Measurements from ENCODE around the gene BRAP.
A peak's percentile ranks its signal among the peaks of the same experiment; 100 is the strongest.
"Not testable (repeated sequence)": the region's sequence is repeated elsewhere in the genome, so short reads cannot be mapped to it uniquely, and the experiment has no call there.

BRAP gene

DNA sequence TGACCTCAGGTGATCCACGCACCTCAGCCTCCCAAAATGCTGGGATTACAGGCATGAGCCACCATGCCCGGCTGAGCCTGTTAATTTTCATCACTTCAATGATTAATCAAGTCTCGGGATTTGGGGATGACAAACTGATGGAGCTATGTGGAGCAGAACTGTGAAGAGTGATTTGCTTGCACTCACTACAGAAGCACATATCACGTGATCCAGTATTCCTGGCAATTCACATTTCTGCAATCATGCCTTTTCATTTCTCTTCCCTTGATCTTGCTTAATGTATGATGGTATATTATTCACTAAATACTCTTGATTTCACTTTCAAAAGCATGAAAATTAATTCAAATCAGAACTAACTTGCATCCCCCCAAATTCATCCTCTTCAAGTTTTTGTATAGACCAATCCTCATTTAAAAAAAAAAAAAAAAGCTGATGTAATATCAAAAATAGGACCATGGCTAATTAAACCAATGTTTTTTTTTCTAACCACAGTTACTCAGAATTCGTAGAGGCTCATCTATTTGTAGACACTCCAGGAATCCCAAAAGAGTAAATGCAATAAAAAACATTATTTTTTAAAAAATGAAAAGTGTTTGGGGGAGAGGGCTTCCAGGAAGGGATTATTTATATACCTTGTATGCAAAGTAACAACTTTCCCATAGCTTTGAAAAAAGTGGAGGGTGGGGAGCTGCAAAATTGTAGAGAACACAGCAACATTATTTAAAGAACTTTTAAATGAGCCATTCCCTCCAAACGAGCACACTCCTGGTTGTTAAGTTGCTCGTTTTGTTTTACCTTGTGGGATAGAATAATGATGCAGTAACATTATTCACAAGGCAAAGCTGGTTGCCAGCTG lies 79.6 kb downstream of the BRAP start:
- WGBS = 88% methylated on average over 6 of the region's 7 CpGs
- H3K27me3 ChIP-seq (ENCODE audit: control insufficient read depth in 1 of 2, insufficient read depth in 1 of 2, low read length in 2 of 2) = no peaks in the 10 kb centered on the region
- peaks cover 9% of the 10 kb centered on the region for H3K79me1 ChIP-seq (replicated peaks; ENCODE audit: low read length, poor library complexity, severe bottlenecking)
- H2AFZ ChIP-seq (ENCODE audit: low read depth, low read length) = no peak overlapping the region
- H4K8ac ChIP-seq (ENCODE audit: low read length) = no peak overlapping the region
- no peaks in the 10 kb centered on the region for H3K9me3 ChIP-seq (ENCODE audit: control insufficient read depth, low read length)
- no peak overlapping the region for H3K4ac ChIP-seq (ENCODE audit: low read depth in 1 of 2, low read length in 2 of 2)
- no peak overlapping the region for H2BK15ac ChIP-seq (ENCODE audit: low read depth, poor library complexity, severe bottlenecking)
- no peak overlapping the region for H3K23ac ChIP-seq (ENCODE audit: low read length in 2 of 2)
- no peak overlapping the region for H4K91ac ChIP-seq (ENCODE audit: low read length)
- no peak for DNase-seq
- no peak overlapping the region for H3K14ac ChIP-seq (ENCODE audit: low read length in 2 of 2)
- H3K27ac ChIP-seq (ENCODE audit: low read length, poor library complexity, severe bottlenecking) = no peak overlapping the region
- H3K4me3 ChIP-seq (ENCODE audit: insufficient read depth in 1 of 2, low read depth in 1 of 2, low read length in 2 of 2) = no peak overlapping the region
- no peaks in the 10 kb centered on the region for H3K36me3 ChIP-seq (ENCODE audit: control insufficient read depth in 1 of 2, insufficient read depth in 2 of 2, low read depth in 1 of 2, low read length in 2 of 2)
- no peak overlapping the region for H3K18ac ChIP-seq (ENCODE audit: low read depth in 1 of 2, low read length in 2 of 2)
- no peaks in the 10 kb centered on the region for H3K4me1 ChIP-seq (ENCODE audit: control insufficient read depth, insufficient read depth, low read depth, low read length)
- no peak overlapping the region for H3K9ac ChIP-seq (ENCODE audit: low read length)
- H3K4me2 ChIP-seq (ENCODE audit: low read length, poor library complexity, severe bottlenecking) = no peak overlapping the region
- no peak overlapping the region for H2BK12ac ChIP-seq (ENCODE audit: low read length in 2 of 2)
- no peak overlapping the region for H2BK120ac ChIP-seq (ENCODE audit: low read depth, low read length)
- H2AK5ac ChIP-seq (ENCODE audit: low read length, severe bottlenecking) = no peak overlapping the region
- no peak overlapping the region for H2BK5ac ChIP-seq (ENCODE audit: low read depth, low read length, poor library complexity, severe bottlenecking)

DNA sequence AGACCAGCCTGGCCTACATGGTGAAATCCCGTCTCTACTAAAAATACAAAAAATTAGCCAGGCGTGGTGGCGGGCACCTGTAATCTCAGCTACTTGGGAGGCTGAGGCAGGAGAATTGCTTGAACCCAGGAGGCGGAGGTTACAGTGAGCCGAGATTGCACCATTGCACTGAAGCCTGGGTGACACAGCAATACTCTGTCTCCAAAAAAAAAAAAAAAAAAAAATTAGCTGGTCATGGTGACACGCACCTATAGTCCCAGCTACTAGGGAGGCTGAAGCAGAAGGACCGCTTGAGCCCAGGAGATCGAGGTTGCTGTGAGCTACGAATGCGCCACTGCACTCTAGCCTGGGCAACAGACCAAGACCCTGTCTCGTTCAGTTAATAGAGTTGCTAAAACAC lies 82.9 kb downstream of the BRAP start:
- not testable (repeated sequence) for H2AK5ac ChIP-seq (ENCODE audit: low read length, severe bottlenecking); H2BK15ac ChIP-seq (ENCODE audit: low read depth, poor library complexity, severe bottlenecking); H2BK5ac ChIP-seq (ENCODE audit: low read depth, low read length, poor library complexity, severe bottlenecking); H2BK12ac ChIP-seq (ENCODE audit: low read length in 2 of 2); H3K9ac ChIP-seq (ENCODE audit: low read length); H3K4me1 ChIP-seq (ENCODE audit: control insufficient read depth, insufficient read depth, low read depth, low read length); H3K36me3 ChIP-seq (ENCODE audit: control insufficient read depth in 1 of 2, insufficient read depth in 2 of 2, low read depth in 1 of 2, low read length in 2 of 2); H3K27me3 ChIP-seq (ENCODE audit: control insufficient read depth in 1 of 2, insufficient read depth in 1 of 2, low read length in 2 of 2); H2AFZ ChIP-seq (ENCODE audit: low read depth, low read length); H3K4me3 ChIP-seq (ENCODE audit: insufficient read depth in 1 of 2, low read depth in 1 of 2, low read length in 2 of 2); DNase-seq; H3K14ac ChIP-seq (ENCODE audit: low read length in 2 of 2); H3K18ac ChIP-seq (ENCODE audit: low read depth in 1 of 2, low read length in 2 of 2); H2BK120ac ChIP-seq (ENCODE audit: low read depth, low read length); H3K27ac ChIP-seq (ENCODE audit: low read length, poor library complexity, severe bottlenecking); H3K4ac ChIP-seq (ENCODE audit: low read depth in 1 of 2, low read length in 2 of 2); H3K4me2 ChIP-seq (ENCODE audit: low read length, poor library complexity, severe bottlenecking); H3K23ac ChIP-seq (ENCODE audit: low read length in 2 of 2); H3K9me3 ChIP-seq (ENCODE audit: control insufficient read depth, low read length); H4K8ac ChIP-seq (ENCODE audit: low read length)
- H4K91ac ChIP-seq (ENCODE audit: low read length) = peak overlapping the region; percentile 39
- peaks cover 12% of the 10 kb centered on the region for H3K79me1 ChIP-seq (replicated peaks; ENCODE audit: low read length, poor library complexity, severe bottlenecking)
- 95% methylated on average over 8 of the region's 11 CpGs for WGBS

DNA sequence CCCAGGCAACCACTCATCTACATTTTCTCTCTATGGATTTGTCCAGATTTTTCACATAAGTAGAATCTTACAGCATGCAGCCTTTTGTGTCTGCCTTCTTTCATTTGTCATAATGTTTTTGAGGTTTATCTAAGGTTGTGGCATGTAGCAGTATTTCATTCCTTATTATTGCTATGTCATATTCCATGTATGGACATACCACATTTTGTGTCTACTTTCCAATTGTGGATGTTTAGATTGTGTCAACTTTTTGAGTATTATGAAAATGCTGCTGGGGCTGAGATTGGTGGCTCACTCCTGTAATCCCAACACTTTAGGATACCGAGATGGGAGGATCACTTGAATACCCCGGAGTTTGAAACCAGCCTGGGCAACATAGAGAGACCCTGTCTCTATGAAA lies 83.4 kb downstream of the BRAP start:
- 100% methylated on average over 2 of the region's 2 CpGs for WGBS
- H3K4me3 ChIP-seq (ENCODE audit: insufficient read depth in 1 of 2, low read depth in 1 of 2, low read length in 2 of 2) = no peak overlapping the region
- peaks cover 2% of the 10 kb centered on the region for H3K4me1 ChIP-seq (ENCODE audit: control insufficient read depth, insufficient read depth, low read depth, low read length)
- H3K79me1 ChIP-seq (replicated peaks; ENCODE audit: low read length, poor library complexity, severe bottlenecking) = peaks cover 12% of the 10 kb centered on the region
- H2AFZ ChIP-seq (ENCODE audit: low read depth, low read length) = no peak overlapping the region
- no peak for DNase-seq
- H3K9ac ChIP-seq (ENCODE audit: low read length) = no peak overlapping the region
- no peaks in the 10 kb centered on the region for H3K36me3 ChIP-seq (ENCODE audit: control insufficient read depth in 1 of 2, insufficient read depth in 2 of 2, low read depth in 1 of 2, low read length in 2 of 2)
- no peak overlapping the region for H2BK12ac ChIP-seq (ENCODE audit: low read length in 2 of 2)
- H3K18ac ChIP-seq (ENCODE audit: low read depth in 1 of 2, low read length in 2 of 2) = no peak overlapping the region
- H3K27me3 ChIP-seq (ENCODE audit: control insufficient read depth in 1 of 2, insufficient read depth in 1 of 2, low read length in 2 of 2) = no peaks in the 10 kb centered on the region
- no peak overlapping the region for H3K23ac ChIP-seq (ENCODE audit: low read length in 2 of 2)
- no peak overlapping the region for H2AK5ac ChIP-seq (ENCODE audit: low read length, severe bottlenecking)
- no peak overlapping the region for H2BK5ac ChIP-seq (ENCODE audit: low read depth, low read length, poor library complexity, severe bottlenecking)
- no peak overlapping the region for H4K91ac ChIP-seq (ENCODE audit: low read length)
- no peak overlapping the region for H3K4ac ChIP-seq (ENCODE audit: low read depth in 1 of 2, low read length in 2 of 2)
- H2BK15ac ChIP-seq (ENCODE audit: low read depth, poor library complexity, severe bottlenecking) = no peak overlapping the region
- no peak overlapping the region for H3K4me2 ChIP-seq (ENCODE audit: low read length, poor library complexity, severe bottlenecking)
- no peak overlapping the region for H2BK120ac ChIP-seq (ENCODE audit: low read depth, low read length)
- H3K14ac ChIP-seq (ENCODE audit: low read length in 2 of 2) = no peak overlapping the region
- H4K8ac ChIP-seq (ENCODE audit: low read length) = no peak overlapping the region
- H3K9me3 ChIP-seq (ENCODE audit: control insufficient read depth, low read length) = no peaks in the 10 kb centered on the region
- H3K27ac ChIP-seq (ENCODE audit: low read length, poor library complexity, severe bottlenecking) = no peak overlapping the region

GRCh38 chr12:111600986-111601385 lies 84.8 kb downstream of the BRAP start:
- not testable (repeated sequence) for H3K4me2 ChIP-seq (ENCODE audit: low read length, poor library complexity, severe bottlenecking); DNase-seq; H3K4ac ChIP-seq (ENCODE audit: low read depth in 1 of 2, low read length in 2 of 2); H2AK5ac ChIP-seq (ENCODE audit: low read length, severe bottlenecking); H3K27me3 ChIP-seq (ENCODE audit: control insufficient read depth in 1 of 2, insufficient read depth in 1 of 2, low read length in 2 of 2); H3K4me1 ChIP-seq (ENCODE audit: control insufficient read depth, insufficient read depth, low read depth, low read length); H3K9me3 ChIP-seq (ENCODE audit: control insufficient read depth, low read length); H2BK5ac ChIP-seq (ENCODE audit: low read depth, low read length, poor library complexity, severe bottlenecking); H3K36me3 ChIP-seq (ENCODE audit: control insufficient read depth in 1 of 2, insufficient read depth in 2 of 2, low read depth in 1 of 2, low read length in 2 of 2); H2AFZ ChIP-seq (ENCODE audit: low read depth, low read length); H2BK120ac ChIP-seq (ENCODE audit: low read depth, low read length); H3K23ac ChIP-seq (ENCODE audit: low read length in 2 of 2); H4K91ac ChIP-seq (ENCODE audit: low read length); H2BK15ac ChIP-seq (ENCODE audit: low read depth, poor library complexity, severe bottlenecking); H3K9ac ChIP-seq (ENCODE audit: low read length); H3K4me3 ChIP-seq (ENCODE audit: insufficient read depth in 1 of 2, low read depth in 1 of 2, low read length in 2 of 2); H3K14ac ChIP-seq (ENCODE audit: low read length in 2 of 2); H2BK12ac ChIP-seq (ENCODE audit: low read length in 2 of 2); H3K18ac ChIP-seq (ENCODE audit: low read depth in 1 of 2, low read length in 2 of 2); H3K27ac ChIP-seq (ENCODE audit: low read length, poor library complexity, severe bottlenecking)
- Histone ChIP-seq H4K8ac (ENCODE audit: low read length) (peak overlapping the region; percentile 49), H3K79me1 (replicated peaks; ENCODE audit: low read length, poor library complexity, severe bottlenecking) (peaks cover 12% of the 10 kb centered on the region)
- WGBS = over 99% methylated on average over 11 of the region's 12 CpGs

Data from mesenchymal stem cell (in vitro differentiated cells and primary cell).